NCI-H774 (cell line): ENCODE data around the gene TMEM250.
A peak's percentile ranks its signal among the peaks of the same experiment; 100 is the strongest.

ENCODE experiments used
- DNase-seq: peaks from one replicate; lab custom pipeline; 2025; lab: John Stamatoyannopoulos, UW

The TMEM250 gene

GRCh38 chr9:136147890-136148714 is 29.4 kb upstream of the TMEM250 start:
- no peak for DNase-seq

- no peak for DNase-seq
Observed at GRCh38 chr9:136147038-136147889, 28.6 kb upstream of the TMEM250 start.

GRCh38 chr9:136146126-136147037 is 27.7 kb upstream of the TMEM250 start:
- DNase-seq = no peak

- DNase-seq = no peak
Observed at GRCh38 chr9:136145580-136145979, 26.9 kb upstream of the TMEM250 start.

GRCh38 chr9:136144450-136144849 is 25.8 kb upstream of the TMEM250 start:
- DNase-seq = no peak

- DNase-seq = no peak
Observed at GRCh38 chr9:136143215-136144001, 24.7 kb upstream of the TMEM250 start.

- no peak for DNase-seq
Observed at GRCh38 chr9:136142859-136143214, 24.2 kb upstream of the TMEM250 start.

- DNase-seq = no peak
Observed at GRCh38 chr9:136142414-136142796, 23.7 kb upstream of the TMEM250 start.

- DNase-seq = no peak
Observed at GRCh38 chr9:136141682-136142413, 23.2 kb upstream of the TMEM250 start.

GRCh38 chr9:136140966-136141365 is 22.3 kb upstream of the TMEM250 start:
- no peak for DNase-seq

- no peak for DNase-seq
Observed at GRCh38 chr9:136140046-136140445, 21.4 kb upstream of the TMEM250 start.

- peak; percentile 80 for DNase-seq
Observed at GRCh38 chr9:136138566-136138965, 19.9 kb upstream of the TMEM250 start.

GRCh38 chr9:136137321-136138265 is 18.9 kb upstream of the TMEM250 start:
- DNase-seq = no peak

- no peak for DNase-seq
Observed at GRCh38 chr9:136136127-136136925, 17.7 kb upstream of the TMEM250 start.

GRCh38 chr9:136135326-136136126 is 16.9 kb upstream of the TMEM250 start:
- DNase-seq = no peak

GRCh38 chr9:136133959-136134484 is 15.3 kb upstream of the TMEM250 start:
- no peak for DNase-seq

GRCh38 chr9:136133191-136133958 is 14.7 kb upstream of the TMEM250 start:
- peak; percentile 56 for DNase-seq
